ENCODE measurements around the gene S100A12. TPM values are rescaled to one million over a fixed set of nuclear protein-coding genes. Genes with fewer than 3 reads are reported as not detected.
A peak's percentile ranks its signal among the peaks of the same experiment; 100 is the strongest.

The S100A12 gene
- total and polyA plus RNA-seq, 9 of the 15 experiments (the other 6 are each of a cell fraction or from before 2014, with no cell fraction given) = not detected

GRCh38 chr1:153352523-153352922 is 22.9 kb downstream of the S100A12 start:
- in situ Hi-C loops (cut with MboI) = loop anchor here (5.0 to 10.0 kb wide), 2 partner anchors 155 to 402 kb away; no protein-coding TSS in a partner anchor
- no peak overlapping the region for H2AFZ ChIP-seq (ENCODE audit: low read depth, low read length)
- H3K9me3 ChIP-seq (replicated peaks; ENCODE audit: control insufficient read depth, insufficient read depth, low read depth, low read length) = no peaks in the 10 kb centered on the region
- no peak overlapping the region for H3K4me2 ChIP-seq (ENCODE audit: insufficient read depth, low read length)
- no peaks in the 10 kb centered on the region for H3K36me3 ChIP-seq (ENCODE audit: control insufficient read depth, insufficient read depth, low read length)
- BruUV-seq (replicated peaks) = no TSS peak
- H3K79me2 ChIP-seq (ENCODE audit: control insufficient read depth, insufficient read depth, low read length) = no peaks in the 10 kb centered on the region
- H3K27me3 ChIP-seq (ENCODE audit: control insufficient read depth in 2 of 2, insufficient read depth in 2 of 2, low read length in 2 of 2) = peaks cover 7 to 31% of the 10 kb centered on the region in 2 experiments; a peak in 4 of 5 replicates
- H3K9ac ChIP-seq (ENCODE audit: insufficient read depth in 1 of 2, low read depth in 2 of 2, low read length in 2 of 2) = no peak overlapping the region
- peaks cover 3% of the 10 kb centered on the region; the same call in 1 of the 2 replicates for H4K20me1 ChIP-seq (replicated peaks; ENCODE audit: control insufficient read depth, insufficient read depth, low read length)
- FAIRE-seq (peak; percentile 90), ATAC-seq (peak; percentile 85), DNase-seq (ENCODE audit: extremely low read depth in 1 of 4, low spot score in 3 of 4) (peak; percentile 79 to 82 (median 80))
- CTCF ChIA-PET (ENCODE audit: low intra/inter-chr PET ratio) = interaction anchor here (0.6 to 3.1 kb wide), 7 partner anchors 13 to 1060 kb away, joined by 3 to 48 read pairs (median 3); partner anchors contain the start of gene PGLYRP3
- H3K4me3 ChIP-seq = no peak overlapping the region
- peaks cover 0 to 3% of the 10 kb centered on the region in 2 experiments; a peak in 1 of 5 replicates for H3K4me1 ChIP-seq (replicated peaks in 1 of 2; ENCODE audit: control insufficient read depth in 2 of 2, insufficient read depth in 2 of 2, low read length in 2 of 2)
- intact Hi-C loops (cut with micrococcal nuclease) = loop anchor here (2.0 to 10.0 kb wide), 3 partner anchors 216 to 632 kb away; partner anchors contain the start of gene RAB13
- no peak overlapping the region for H3K27ac ChIP-seq (ENCODE audit: extremely low read depth, low read depth, low read length)
- POLR2A ChIA-PET = interaction anchor here (1.6 to 2.6 kb wide), 3 partner anchors 9 to 143 kb away, joined by 3 to 9 read pairs (median 6); no protein-coding TSS in a partner anchor
- no peaks in the 10 kb centered on the region for H3K9me1 ChIP-seq (ENCODE audit: control insufficient read depth, insufficient read depth, low read length)
- WGBS (ENCODE audit: insufficient coverage, low coverage, missing lambda C conversion rate) = 2% methylated on average over 4 of the region's 4 CpGs
- TF ChIP-seq ZEB2 (IDR thresholded peaks at IDR 0.05) (0 out of 2 replicates have a peak, but pooled peaks have one; percentile 14), CTCF (IDR thresholded peaks at IDR 0.05 in 2 of 3, conservative IDR thresholded peaks at IDR 0.05 in 1 of 3; ENCODE audit: insufficient read depth in 2 of 3, low read depth in 1 of 3, low read length in 3 of 3) (peak; percentile 87 to 97 (median 91)), PCBP1 (IDR thresholded peaks at IDR 0.05; ENCODE audit: low read depth, low read length, poor library complexity, severe bottlenecking) (no peak), STAG1 (CRISPR knock-in tag; IDR thresholded peaks at IDR 0.05; ENCODE audit: borderline replicate concordance) (peak; percentile 41; the same call in 1 of the 2 replicates), DEAF1 (CRISPR knock-in tag; IDR thresholded peaks at IDR 0.05) (peak; percentile 82), TBL1XR1 (IDR thresholded peaks at IDR 0.05; ENCODE audit: low read length in 2 of 2) (0 out of 4 replicates have a peak, but pooled peaks of 1 of the 2 experiments have one; percentile 28), SMC3 (conservative IDR thresholded peaks at IDR 0.05; ENCODE audit: insufficient read depth, low read depth, low read length) (peak; percentile 82), SPI1 (IDR thresholded peaks at IDR 0.05; ENCODE audit: borderline replicate concordance, low read depth, low read length) (peak; percentile 61; the same call in 1 of the 2 replicates), POLR2G (IDR thresholded peaks at IDR 0.05; ENCODE audit: low read depth, low read length) (no peak), PBX2 (CRISPR knock-in tag; IDR thresholded peaks at IDR 0.05; ENCODE audit: low read depth) (no peak), PBX2 (tag; conservative IDR thresholded peaks at IDR 0.05; ENCODE audit: low read depth) (peak; percentile 46; the same call in 1 of the 2 replicates)
